A673 (cell line): ENCODE results near the gene ULBP1. TPM values are rescaled to one million over a fixed set of nuclear protein-coding genes. Genes with fewer than 3 reads are reported as not detected.
"Not testable (repeated sequence)": the region's sequence is repeated elsewhere in the genome, so short reads cannot be mapped to it uniquely, and the experiment has no call there.

Source experiments
- BruUV-seq: library from RNA; stranded (reverse); fragments of 400-500 nt; replicated peaks from 2 replicates; lab custom pipeline; 2021; lab: Mats Ljungman, UMichigan
- CTCF ChIA-PET: fragments of 300-600 bp; sonication (Branson Sonifier 250); formaldehyde crosslinking; loops from one replicate; lab custom pipeline; 2022; ENCODE audit warnings: antibody characterized with exemption; lab: Charles Lee
- POLR2A ChIA-PET: fragments of 300-600 bp; sonication (Branson Sonifier 250); formaldehyde crosslinking; loops from one replicate; lab custom pipeline; 2022; ENCODE audit warnings: antibody characterized with exemption; ENCODE audit not compliant: low non-redundant PET; lab: Charles Lee
- DNase-seq: peaks from one replicate; pipeline ENCODE4 v3.0.0-alpha.2; 2015; ENCODE audit warnings: low spot score
- H3K27ac ChIP-seq: fragments of 200-600 bp; sonication (generic); 2 replicates; pipeline ENCODE4 v1.5.1; 2016; ENCODE audit warnings: mixed run types, low read depth, mild to moderate bottlenecking, mixed read lengths, antibody characterized with exemption, low read length; ENCODE audit not compliant: poor library complexity, severe bottlenecking
- H3K27me3 ChIP-seq: fragments of 200-600 bp; sonication (generic); replicated peaks from 2 replicates; pipeline ENCODE4 v1.6.1; 2017; ENCODE audit warnings: mixed run types, low read depth, mild to moderate bottlenecking, mixed read lengths, antibody characterized with exemption, low read length; ENCODE audit not compliant: insufficient read depth, poor library complexity
- H3K36me3 ChIP-seq: fragments of 200-600 bp; sonication (generic); 2 replicates; pipeline ENCODE4 v1.6.1; 2016; ENCODE audit warnings: mixed run types, mild to moderate bottlenecking, mixed read lengths, antibody characterized with exemption, low read length; ENCODE audit not compliant: insufficient read depth, poor library complexity, severe bottlenecking
- H3K4me1 ChIP-seq: fragments of 200-600 bp; sonication (generic); 2 replicates; pipeline ENCODE4 v1.6.1; 2017; ENCODE audit warnings: mixed run types, mild to moderate bottlenecking, mixed read lengths, antibody characterized with exemption, low read length; ENCODE audit not compliant: insufficient read depth, poor library complexity, severe bottlenecking
- H3K4me3 ChIP-seq: fragments of 200-600 bp; sonication (generic); 2 replicates; pipeline ENCODE4 v1.5.1; 2016; ENCODE audit warnings: low read depth, mixed run types, mild to moderate bottlenecking, mixed read lengths, low read length; ENCODE audit not compliant: poor library complexity, severe bottlenecking
- H3K9me3 ChIP-seq: fragments of 200-600 bp; sonication (generic); 2 replicates; pipeline ENCODE4 v1.6.1; 2016; ENCODE audit warnings: mixed run types, low read depth, mild to moderate bottlenecking, mixed read lengths, antibody characterized with exemption, low read length; ENCODE audit not compliant: poor library complexity, severe bottlenecking
- EZH2 ChIP-seq: fragments of 200-600 bp; sonication (generic); IDR thresholded peaks from 2 replicates; pipeline ENCODE4 v1.6.1; 2017; ENCODE audit warnings: borderline replicate concordance, low read depth, mild to moderate bottlenecking, mixed read lengths, antibody characterized with exemption, low read length; ENCODE audit not compliant: poor library complexity, severe bottlenecking
- intact Hi-C: fragments of 100-400 bp; cut with micrococcal nuclease; formaldehyde crosslinking; loops from one replicate; pipeline ENCODE4 v1.10.0; 2022; ENCODE audit not compliant: unreplicated experiment
- total RNA-seq: library from RNA; stranded (reverse); gene quantifications from 2 replicates; pipeline ENCODE4 v1.2.3, GENCODE V29; 2021
- TF ChIP-seq, protein P1 (sequence below): fragments of 300-800, 200-600 bp; sonication (generic); conservative IDR thresholded peaks from 2 replicates; pipeline ENCODE4 v1.5.1; 2017; ENCODE audit warnings: low read depth, mild to moderate bottlenecking, antibody characterized with exemption, low read length, moderate library complexity, mixed read lengths

The ULBP1 gene
- total RNA-seq, 1 experiment from 2014 or later: 5.2 TPM

GRCh38 chr6:150017186-150017521 lies 53.4 kb downstream of the ULBP1 start:
- POLR2A ChIA-PET, BruUV-seq, H3K27ac ChIP-seq, H3K9me3 ChIP-seq, H3K4me3 ChIP-seq, H3K4me1 ChIP-seq, DNase-seq, H3K36me3 ChIP-seq: not testable (repeated sequence)
- TF ChIP-seq, protein P1, sequence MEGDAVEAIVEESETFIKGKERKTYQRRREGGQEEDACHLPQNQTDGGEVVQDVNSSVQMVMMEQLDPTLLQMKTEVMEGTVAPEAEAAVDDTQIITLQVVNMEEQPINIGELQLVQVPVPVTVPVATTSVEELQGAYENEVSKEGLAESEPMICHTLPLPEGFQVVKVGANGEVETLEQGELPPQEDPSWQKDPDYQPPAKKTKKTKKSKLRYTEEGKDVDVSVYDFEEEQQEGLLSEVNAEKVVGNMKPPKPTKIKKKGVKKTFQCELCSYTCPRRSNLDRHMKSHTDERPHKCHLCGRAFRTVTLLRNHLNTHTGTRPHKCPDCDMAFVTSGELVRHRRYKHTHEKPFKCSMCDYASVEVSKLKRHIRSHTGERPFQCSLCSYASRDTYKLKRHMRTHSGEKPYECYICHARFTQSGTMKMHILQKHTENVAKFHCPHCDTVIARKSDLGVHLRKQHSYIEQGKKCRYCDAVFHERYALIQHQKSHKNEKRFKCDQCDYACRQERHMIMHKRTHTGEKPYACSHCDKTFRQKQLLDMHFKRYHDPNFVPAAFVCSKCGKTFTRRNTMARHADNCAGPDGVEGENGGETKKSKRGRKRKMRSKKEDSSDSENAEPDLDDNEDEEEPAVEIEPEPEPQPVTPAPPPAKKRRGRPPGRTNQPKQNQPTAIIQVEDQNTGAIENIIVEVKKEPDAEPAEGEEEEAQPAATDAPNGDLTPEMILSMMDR: 0 out of 2 replicates have a peak, but pooled peaks have one; percentile 38
- intact Hi-C loops: loop anchor here (1.0 to 5.0 kb wide), 3 partner anchors 83 to 800 kb away; no protein-coding TSS in a partner anchor
- peaks cover 48% of the 10 kb centered on the region for H3K27me3 ChIP-seq
- CTCF ChIA-PET: interaction anchor here (1.0 kb wide), 2 partner anchors 10 to 83 kb away, joined by 3 to 5 read pairs; no protein-coding TSS in a partner anchor

- Histone ChIP-seq H3K27me3 (peaks cover 31% of the 10 kb centered on the region), H3K9me3 (no peaks in the 10 kb centered on the region), H3K36me3 (no peaks in the 10 kb centered on the region), H3K4me3 (no peak overlapping the region), H3K27ac (no peak overlapping the region), H3K4me1 (no peaks in the 10 kb centered on the region)
- no TSS peak for BruUV-seq
- CTCF ChIA-PET: interaction anchor here (0.7 kb wide), 1 partner anchor 873 kb away, joined by 3 read pairs; no protein-coding TSS in a partner anchor
- intact Hi-C loops: loop anchor here (5.0 kb wide), 1 partner anchor 798 kb away; no protein-coding TSS in a partner anchor
- POLR2A ChIA-PET: no interaction called here
- no peak for DNase-seq
- no peak for TF ChIP-seq EZH2
- TF ChIP-seq, protein P1: no peak
These were observed 55.3 kb downstream of the ULBP1 start for GRCh38 chr6:150018846-150019580.

- DNase-seq, CTCF ChIA-PET, H3K9me3 ChIP-seq, BruUV-seq, H3K4me1 ChIP-seq, H3K27ac ChIP-seq, POLR2A ChIA-PET, intact Hi-C loops, H3K4me3 ChIP-seq, H3K36me3 ChIP-seq: not testable (repeated sequence)
- H3K27me3 ChIP-seq: peaks cover 25% of the 10 kb centered on the region
These were observed 58.1 kb downstream of the ULBP1 start for GRCh38 chr6:150021870-150022269.

Other genes starting within 250 kb of the ULBP1 start
- gene LATS1, start 245.8 kb upstream of the ULBP1 start, total RNA-seq: 35.2 and 39.6 TPM in 2 replicates
- gene NUP43, start 217.4 kb upstream of the ULBP1 start, total RNA-seq: 87.0 and 88.5 TPM in 2 replicates
- 110 and 115 TPM in 2 replicates for gene PCMT1, start 214.2 kb upstream of the ULBP1 start, total RNA-seq
- gene LRP11, start 99.6 kb upstream of the ULBP1 start, total RNA-seq: 53.2 and 56.1 TPM in 2 replicates
- gene RAET1E, start 65.8 kb upstream of the ULBP1 start, total RNA-seq: 0.92 and 3.2 TPM in 2 replicates
- 0.45 TPM in 1 of 2 replicates, not detected in the other for gene RAET1G, start 40.8 kb upstream of the ULBP1 start, total RNA-seq
- 2.6 and 4.2 TPM in 2 replicates for gene ULBP2, start 21.9 kb upstream of the ULBP1 start, total RNA-seq
- not detected in 2 replicates for gene RAET1L, start 61.6 kb downstream of the ULBP1 start, total RNA-seq
- 1.5 and 1.6 TPM in 2 replicates for gene ULBP3, start 105.2 kb downstream of the ULBP1 start, total RNA-seq
- gene PPP1R14C, start 179.1 kb downstream of the ULBP1 start, total RNA-seq: 3.5 and 4.6 TPM in 2 replicates